ENCODE results near the gene TRMT10A. TPM values are rescaled to one million over a fixed set of nuclear protein-coding genes. Genes with fewer than 3 reads are reported as not detected.
"Not testable (repeated sequence)": the region's sequence is repeated elsewhere in the genome, so short reads cannot be mapped to it uniquely, and the experiment has no call there.

TRMT10A gene
- total and polyA plus RNA-seq, 2 donors, result 4.1 to 11.3 TPM

DNA sequence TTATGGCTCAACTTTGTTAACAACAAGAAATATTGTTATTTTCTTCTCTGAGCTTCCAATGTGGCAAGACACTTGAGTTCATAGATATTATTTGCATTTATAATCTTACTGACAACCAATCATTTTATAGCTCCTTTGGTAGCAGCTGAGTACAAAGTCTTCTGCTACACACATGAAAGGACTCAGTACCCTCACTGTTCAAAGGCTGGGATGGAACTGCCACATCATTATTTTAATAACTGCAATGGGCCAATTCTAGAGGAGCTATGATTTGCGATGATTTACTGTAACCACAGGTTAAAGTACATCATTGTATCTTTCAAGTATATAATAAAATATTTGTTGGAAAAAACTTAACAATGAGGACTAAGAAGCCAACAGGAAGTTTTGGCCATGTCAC lies 21.7 kb upstream of the TRMT10A start:
- WGBS, result 95% methylated on average over 1 of the region's 1 CpG

DNA sequence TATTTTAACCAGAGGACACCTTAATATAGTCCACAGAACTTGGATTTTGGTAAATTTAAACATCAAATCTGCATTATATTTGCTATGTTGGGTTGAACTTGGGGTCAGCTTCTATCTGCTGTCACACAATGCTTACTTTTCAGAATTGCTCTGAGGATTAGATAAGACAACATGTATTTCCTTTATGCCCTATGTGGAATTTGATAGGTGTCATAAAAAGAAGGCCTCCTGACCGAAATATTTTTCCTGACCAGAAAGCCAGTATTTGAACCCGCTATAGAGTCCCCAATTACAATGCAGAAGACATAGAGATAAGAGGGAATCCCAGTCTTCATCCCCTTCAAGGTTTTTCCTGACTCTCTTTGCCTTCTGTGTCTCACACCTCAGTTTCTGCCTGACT lies 14.9 kb upstream of the TRMT10A start:
- WGBS, result 62% methylated on average over 2 of the region's 2 CpGs
- Histone ChIP-seq H3K4me1 (ENCODE audit: insufficient read depth) (no peaks in the 10 kb centered on the region), H3K27ac (ENCODE audit: low read depth) (no peak overlapping the region), H3K4me3 (ENCODE audit: low read depth, low read length) (no peak overlapping the region), H3K36me3 (ENCODE audit: insufficient read depth) (no peaks in the 10 kb centered on the region)
- DNase-seq (ENCODE audit: extremely low spot score), result no peak

More for the DNA sequence above, 21.7 kb upstream of the TRMT10A start:
- Histone ChIP-seq H3K4me3 (ENCODE audit: low read depth, low read length) (no peak overlapping the region), H3K27ac (ENCODE audit: low read depth) (no peak overlapping the region), H3K36me3 (ENCODE audit: insufficient read depth) (no peaks in the 10 kb centered on the region), H3K4me1 (ENCODE audit: insufficient read depth) (no peaks in the 10 kb centered on the region)
- no peak for DNase-seq (ENCODE audit: extremely low spot score)

DNA sequence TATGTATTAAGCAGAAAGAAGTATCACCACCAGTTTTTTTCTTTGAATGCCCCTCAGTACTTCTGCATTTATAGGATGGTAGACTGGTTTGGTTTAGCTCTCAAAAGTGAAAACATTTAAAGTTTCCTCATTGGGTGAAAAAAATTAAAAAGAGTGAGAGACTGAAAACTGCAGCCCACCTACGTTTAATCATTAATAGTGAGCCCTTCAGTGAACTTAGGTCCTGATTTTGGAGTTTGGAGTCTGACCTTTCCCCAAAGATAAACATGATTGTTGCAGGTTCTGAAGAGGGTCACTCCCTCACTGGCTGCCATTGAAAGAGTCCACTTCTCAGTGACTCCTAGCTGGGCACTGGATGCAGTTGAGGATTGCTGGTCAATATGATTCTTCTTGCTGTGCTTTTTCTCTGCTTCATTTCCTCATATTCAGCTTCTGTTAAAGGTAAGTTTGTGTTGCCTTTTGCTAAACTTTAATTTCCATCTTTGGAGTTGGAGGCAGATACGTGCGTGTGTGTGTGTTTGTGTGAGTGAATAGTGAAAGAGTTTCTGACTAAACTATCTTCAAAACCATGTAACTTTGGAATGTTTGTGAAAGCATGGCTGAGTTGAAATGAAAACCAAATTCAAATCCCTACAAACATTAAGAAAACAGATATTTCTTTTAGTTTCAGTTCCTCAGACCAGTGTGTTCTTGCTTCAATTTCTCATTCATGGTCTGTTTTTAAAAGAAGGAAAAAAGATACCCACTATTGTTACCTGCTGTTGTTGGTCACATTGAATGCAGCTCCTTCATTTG lies 10.9 kb upstream of the TRMT10A start, which contains the start of gene MTTP:
Gene MTTP (plus strand): TSS at position 295 of the 795 bp plus-strand sequence. CDS start 86 bp downstream, at position 381.
- H3K27ac ChIP-seq (ENCODE audit: low read depth), result no peak within 1 kb of the TSS
- no peaks in the 10 kb centered on the region for H3K4me1 ChIP-seq (ENCODE audit: insufficient read depth)
- no peak for DNase-seq (ENCODE audit: extremely low spot score)
- no peak within 1 kb of the TSS for H3K4me3 ChIP-seq (ENCODE audit: low read depth, low read length)
- WGBS, result 73% methylated on average over 3 of the region's 3 CpGs
- H3K36me3 ChIP-seq (ENCODE audit: insufficient read depth), result no peaks in the 10 kb centered on the region

DNA sequence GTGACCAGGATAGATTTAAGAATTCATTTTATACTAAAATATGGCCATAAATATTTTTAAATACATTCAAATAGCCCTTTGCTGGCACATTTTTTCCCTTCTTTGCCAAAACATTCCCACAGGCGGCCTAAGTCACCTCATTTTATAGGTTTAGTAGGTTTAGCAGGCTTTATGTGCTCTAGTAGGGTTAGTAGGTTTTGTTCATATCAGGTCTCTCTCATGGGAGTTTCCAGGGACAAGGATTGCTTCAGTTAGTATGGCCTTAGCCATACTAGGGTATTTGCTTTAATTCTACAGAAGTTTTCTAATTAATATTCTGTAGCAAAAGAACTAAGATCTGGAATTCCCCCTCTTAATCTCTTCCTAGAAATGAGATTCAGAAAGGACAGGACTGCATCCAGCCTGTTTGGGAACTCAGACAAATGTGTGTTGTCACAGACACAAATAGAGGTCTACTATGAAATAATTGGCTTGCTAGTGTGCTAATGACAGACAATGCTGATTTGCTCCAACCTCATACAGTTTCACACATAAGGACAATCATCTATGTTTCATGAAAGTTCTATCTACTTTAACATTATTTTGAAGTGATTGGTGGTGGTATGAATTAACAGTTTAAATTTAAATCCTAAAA lies 10.0 kb upstream of the TRMT10A start:
- Histone ChIP-seq H3K4me1 (ENCODE audit: insufficient read depth) (no peaks in the 10 kb centered on the region), H3K4me3 (ENCODE audit: low read depth, low read length) (no peak overlapping the region), H3K36me3 (ENCODE audit: insufficient read depth) (no peaks in the 10 kb centered on the region), H3K27ac (ENCODE audit: low read depth) (no peak overlapping the region)
- DNase-seq (ENCODE audit: extremely low spot score), result no peak
- WGBS, result 63% methylated on average over 1 of the region's 1 CpG

DNA sequence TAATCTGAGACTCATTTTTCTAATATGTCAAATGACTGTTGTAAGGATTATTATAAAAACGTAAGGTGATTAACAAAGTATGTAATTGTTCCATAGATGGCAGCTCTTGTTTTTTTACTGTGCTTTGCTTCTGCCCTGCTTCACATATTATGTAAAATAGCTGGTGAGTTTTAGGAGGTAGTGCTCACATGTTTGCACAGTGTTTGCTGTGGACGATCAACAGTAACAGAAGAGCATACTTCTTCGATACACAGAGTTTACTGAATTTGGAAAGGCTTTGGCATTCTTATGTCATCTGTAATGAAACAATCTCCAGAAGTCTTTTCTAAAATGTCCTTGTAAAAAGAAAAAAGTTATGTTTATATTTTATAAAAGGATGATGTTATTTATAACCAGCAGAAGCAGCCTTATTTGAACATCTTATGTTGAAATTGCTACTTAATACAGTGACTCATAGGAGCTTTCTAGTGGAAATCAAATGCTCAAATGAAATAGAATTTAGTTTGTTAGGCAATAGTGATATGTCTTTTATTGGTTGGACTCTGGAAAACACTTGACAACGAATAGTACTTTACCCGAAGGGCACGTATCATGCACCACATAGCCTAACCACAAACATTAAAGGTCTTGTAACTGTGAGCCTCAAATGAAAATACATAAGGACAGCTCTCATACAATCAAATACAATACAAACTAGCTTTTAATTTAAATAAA lies 8.8 kb upstream of the TRMT10A start:
- no peak overlapping the region for H3K4me3 ChIP-seq (ENCODE audit: low read depth, low read length)
- DNase-seq (ENCODE audit: extremely low spot score), result no peak
- WGBS, result 31% methylated on average over 6 of the region's 6 CpGs
- H3K4me1 ChIP-seq (ENCODE audit: insufficient read depth), result no peaks in the 10 kb centered on the region
- no peak overlapping the region for H3K27ac ChIP-seq (ENCODE audit: low read depth)
- no peaks in the 10 kb centered on the region for H3K36me3 ChIP-seq (ENCODE audit: insufficient read depth)

DNA sequence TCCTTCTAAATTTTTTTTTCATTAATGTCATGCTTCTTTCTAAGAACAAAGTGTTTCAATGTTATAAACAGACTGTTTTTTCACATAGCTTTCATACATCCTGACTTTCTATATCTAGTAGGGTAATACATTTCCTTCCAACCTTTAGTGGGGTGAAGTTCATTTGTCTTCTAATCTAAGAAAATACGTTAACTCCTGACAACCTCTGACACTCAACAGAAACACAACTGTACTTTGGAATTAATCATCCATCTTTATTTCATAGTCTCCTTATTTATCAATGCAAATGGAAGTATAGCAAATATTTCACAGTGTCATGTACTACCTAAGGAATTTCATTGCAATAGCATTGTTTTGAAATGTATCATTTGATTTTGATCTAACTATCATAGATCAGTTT lies 8.0 kb upstream of the TRMT10A start:
- no peaks in the 10 kb centered on the region for H3K4me1 ChIP-seq (ENCODE audit: insufficient read depth)
- H3K4me3 ChIP-seq (ENCODE audit: low read depth, low read length), result no peak overlapping the region
- DNase-seq (ENCODE audit: extremely low spot score), result no peak
- no peaks in the 10 kb centered on the region for H3K36me3 ChIP-seq (ENCODE audit: insufficient read depth)
- H3K27ac ChIP-seq (ENCODE audit: low read depth), result no peak overlapping the region
- 36% methylated on average over 1 of the region's 1 CpG for WGBS

DNA sequence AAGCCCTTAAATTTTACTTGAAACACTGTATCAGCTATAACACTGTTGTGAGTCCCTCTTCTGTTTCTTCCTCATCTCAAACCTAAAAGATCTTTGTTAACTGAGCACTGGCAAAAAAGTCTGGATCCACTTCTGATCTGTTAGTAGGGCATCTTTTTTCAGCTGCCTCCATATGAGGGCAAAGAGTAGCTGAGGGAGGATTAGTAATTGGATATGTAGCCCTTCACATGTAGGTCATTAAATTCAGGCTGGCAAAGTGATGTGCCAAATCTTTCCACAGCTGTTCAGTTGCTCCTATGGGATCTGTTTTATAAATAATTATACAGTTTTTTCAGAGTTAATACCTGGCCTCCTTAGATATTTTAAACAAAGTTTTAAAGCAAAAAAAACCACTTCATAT lies 1.1 kb upstream of the TRMT10A start:
- no peaks in the 10 kb centered on the region for H3K36me3 ChIP-seq (ENCODE audit: insufficient read depth)
- H3K4me1 ChIP-seq (ENCODE audit: insufficient read depth), result no peaks in the 10 kb centered on the region
- H3K27ac ChIP-seq (ENCODE audit: low read depth), result no peak overlapping the region
- H3K4me3 ChIP-seq (ENCODE audit: low read depth, low read length), result no peak overlapping the region
- DNase-seq (ENCODE audit: extremely low spot score), result no peak

DNA sequence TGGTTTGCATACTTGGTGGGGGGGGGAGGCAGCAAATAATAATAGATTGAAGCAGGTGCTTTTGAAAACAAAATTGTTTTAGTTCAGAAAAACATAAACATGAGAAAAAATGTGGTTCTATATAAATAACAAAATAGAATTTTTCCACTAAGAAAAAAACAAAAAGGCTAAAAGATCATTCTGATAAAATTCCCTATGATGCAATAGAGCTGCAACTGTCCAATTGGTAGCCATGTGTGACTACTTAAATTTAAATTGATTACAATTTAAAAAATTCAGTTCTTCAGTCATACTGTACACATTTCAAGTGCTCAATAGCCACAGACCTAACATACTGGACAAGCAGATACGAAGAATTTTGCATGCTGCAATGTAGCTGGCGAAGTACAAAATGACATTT lies 11.0 kb downstream of the TRMT10A start:
- no peak overlapping the region for H3K27ac ChIP-seq (ENCODE audit: low read depth)
- WGBS, result 99% methylated on average over 2 of the region's 2 CpGs
- no peaks in the 10 kb centered on the region for H3K4me1 ChIP-seq (ENCODE audit: insufficient read depth)
- no peaks in the 10 kb centered on the region for H3K36me3 ChIP-seq (ENCODE audit: insufficient read depth)
- DNase-seq (ENCODE audit: extremely low spot score), result no peak
- H3K4me3 ChIP-seq (ENCODE audit: low read depth, low read length), result no peak overlapping the region

DNA sequence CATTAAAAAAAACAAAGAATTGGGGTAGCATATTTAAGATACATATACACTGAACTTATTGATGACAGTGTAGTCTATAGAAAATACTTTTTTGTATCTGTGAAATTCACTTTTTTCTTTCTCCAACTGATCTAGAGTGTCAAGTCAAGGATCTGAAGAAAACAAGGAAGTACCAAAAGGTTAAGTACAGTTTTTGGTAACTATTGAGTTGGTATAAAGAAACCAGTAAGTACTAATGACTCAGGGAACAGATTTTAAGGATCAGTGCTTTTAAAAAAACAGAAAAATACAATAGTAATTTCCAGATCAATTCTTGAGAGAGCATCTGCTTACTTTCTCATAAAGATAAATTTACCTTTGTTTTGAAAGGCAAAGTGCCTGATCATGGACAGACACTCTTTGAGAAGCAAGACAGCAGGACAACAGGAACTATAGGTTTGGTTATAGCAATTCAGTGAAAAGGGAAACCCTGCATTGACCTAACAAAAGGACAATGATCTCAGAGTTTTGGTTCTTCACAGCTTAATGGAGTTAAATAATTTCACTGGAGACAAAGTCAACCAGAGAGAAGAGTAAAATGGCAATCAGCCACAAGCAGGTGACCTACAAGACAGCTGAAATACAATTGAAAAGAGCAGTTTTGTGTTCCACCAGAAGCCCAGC lies 23.4 kb downstream of the TRMT10A start:
- H3K36me3 ChIP-seq (ENCODE audit: insufficient read depth), result no peaks in the 10 kb centered on the region
- H3K4me1 ChIP-seq (ENCODE audit: insufficient read depth), result no peaks in the 10 kb centered on the region
- no peak overlapping the region for H3K27ac ChIP-seq (ENCODE audit: low read depth)
- no peak for DNase-seq (ENCODE audit: extremely low spot score)
- no peak overlapping the region for H3K4me3 ChIP-seq (ENCODE audit: low read depth, low read length)

DNA sequence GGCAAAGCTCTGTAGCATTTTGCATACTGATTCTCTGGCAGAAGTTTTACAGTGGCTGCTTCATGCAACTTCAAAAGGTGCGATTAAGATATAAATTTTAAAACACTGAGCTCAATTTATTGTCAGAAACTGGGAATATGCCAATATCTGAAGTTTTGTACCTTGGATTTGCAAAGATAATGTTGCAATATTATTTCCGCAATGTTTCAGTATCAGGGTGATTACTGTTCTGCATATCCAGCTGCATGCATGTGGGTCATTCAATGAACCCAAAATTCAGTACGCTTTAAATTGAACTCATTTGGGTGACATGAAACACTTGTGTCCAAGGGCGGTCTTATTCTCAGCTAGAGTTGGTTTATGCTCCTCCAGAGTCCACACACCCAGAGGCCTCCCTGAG lies 26.2 kb downstream of the TRMT10A start:
- WGBS, result 74% methylated on average over 4 of the region's 4 CpGs
- H3K4me3 ChIP-seq (ENCODE audit: low read depth, low read length), result no peak overlapping the region
- no peak for DNase-seq (ENCODE audit: extremely low spot score)
- H3K27ac ChIP-seq (ENCODE audit: low read depth), result no peak overlapping the region
- H3K4me1 ChIP-seq (ENCODE audit: insufficient read depth), result no peaks in the 10 kb centered on the region
- H3K36me3 ChIP-seq (ENCODE audit: insufficient read depth), result no peaks in the 10 kb centered on the region

DNA sequence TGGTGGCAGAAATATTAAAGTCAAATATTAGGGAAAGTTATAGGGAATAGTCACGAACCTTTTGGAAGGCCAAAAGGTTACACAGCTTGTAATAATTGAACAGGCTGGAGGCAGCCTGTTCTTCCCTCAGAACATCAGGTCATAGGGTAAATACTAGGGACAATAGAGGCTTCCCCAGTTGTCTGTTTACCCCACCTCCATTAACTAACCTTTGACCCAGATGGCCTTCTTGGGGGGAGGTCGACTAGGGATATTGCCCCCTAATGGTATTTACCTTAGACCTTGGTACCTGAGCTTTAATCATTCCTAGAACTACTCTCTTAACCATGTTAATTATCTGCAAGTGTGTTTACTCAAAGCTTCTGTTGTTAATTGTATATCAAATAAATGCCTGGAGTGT lies 27.0 kb downstream of the TRMT10A start:
- 60% methylated on average over 2 of the region's 2 CpGs for WGBS
- no peaks in the 10 kb centered on the region for H3K36me3 ChIP-seq (ENCODE audit: insufficient read depth)
- H3K4me3 ChIP-seq (ENCODE audit: low read depth, low read length), result no peak overlapping the region
- no peak for DNase-seq (ENCODE audit: extremely low spot score)
- H3K4me1 ChIP-seq (ENCODE audit: insufficient read depth), result no peaks in the 10 kb centered on the region
- H3K27ac ChIP-seq (ENCODE audit: low read depth), result no peak overlapping the region

DNA sequence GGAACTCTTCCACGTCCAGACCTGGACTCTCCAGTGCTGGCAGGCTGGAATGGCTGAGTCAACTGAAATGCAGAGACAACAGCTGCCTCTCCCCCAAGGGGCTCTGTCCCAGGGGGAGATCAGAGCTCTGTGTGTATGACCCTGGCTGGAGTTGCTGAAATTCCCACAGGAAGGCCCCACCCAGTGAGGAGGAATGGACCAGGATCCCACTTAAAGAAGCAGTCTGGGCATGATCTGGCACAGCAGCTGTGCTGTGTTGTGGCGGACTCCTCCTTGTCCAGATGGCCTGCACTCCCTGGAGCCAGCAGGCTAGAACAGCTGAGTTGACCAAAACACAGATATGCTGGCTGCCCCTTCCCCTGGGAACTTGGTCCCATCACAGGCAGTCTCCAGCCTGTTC lies 27.6 kb downstream of the TRMT10A start:
- no peaks in the 10 kb centered on the region for H3K36me3 ChIP-seq (ENCODE audit: insufficient read depth)
- no peaks in the 10 kb centered on the region for H3K4me1 ChIP-seq (ENCODE audit: insufficient read depth)
- H3K27ac ChIP-seq (ENCODE audit: low read depth), result no peak overlapping the region
- H3K4me3 ChIP-seq (ENCODE audit: low read depth, low read length), result no peak overlapping the region
- whole genome bisulfite sequencing, result 67% methylated on average over 2 of the region's 2 CpGs
- no peak for DNase-seq (ENCODE audit: extremely low spot score)

DNA sequence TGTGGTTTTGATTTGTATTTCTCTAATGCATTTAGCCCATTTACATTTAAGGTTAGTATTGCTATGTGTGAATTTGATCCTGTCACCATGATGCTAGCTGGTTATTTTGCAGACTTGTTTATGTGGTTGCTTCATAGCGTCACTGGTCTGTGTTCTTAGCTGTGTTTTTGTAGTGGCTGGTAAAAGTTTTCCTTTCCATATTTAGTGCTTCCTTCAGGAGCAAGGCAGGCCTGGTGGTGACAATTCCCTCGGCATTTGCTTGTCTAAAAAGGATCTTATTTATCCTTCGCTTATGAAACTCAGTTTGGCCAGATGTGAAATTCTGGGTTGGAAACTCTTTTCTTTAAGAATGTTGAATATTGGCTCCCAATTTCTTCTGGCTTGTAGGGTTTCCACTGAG lies 29.1 kb downstream of the TRMT10A start:
- DNase-seq (ENCODE audit: extremely low spot score); H3K27ac ChIP-seq (ENCODE audit: low read depth); H3K4me1 ChIP-seq (ENCODE audit: insufficient read depth); H3K4me3 ChIP-seq (ENCODE audit: low read depth, low read length); H3K36me3 ChIP-seq (ENCODE audit: insufficient read depth): not testable (repeated sequence)
- 75% methylated on average over 3 of the region's 3 CpGs for WGBS

Measured in urinary bladder (tissue), 4 donors.